Measurements from ENCODE around the gene TCF3.

TCF3 gene

GRCh38 chr19:1612114-1613086, 40.0 kb downstream of the TCF3 start:
- DNase-seq (ENCODE audit: low read depth in 3 of 3, low spot score in 1 of 3): no peak

DNA sequence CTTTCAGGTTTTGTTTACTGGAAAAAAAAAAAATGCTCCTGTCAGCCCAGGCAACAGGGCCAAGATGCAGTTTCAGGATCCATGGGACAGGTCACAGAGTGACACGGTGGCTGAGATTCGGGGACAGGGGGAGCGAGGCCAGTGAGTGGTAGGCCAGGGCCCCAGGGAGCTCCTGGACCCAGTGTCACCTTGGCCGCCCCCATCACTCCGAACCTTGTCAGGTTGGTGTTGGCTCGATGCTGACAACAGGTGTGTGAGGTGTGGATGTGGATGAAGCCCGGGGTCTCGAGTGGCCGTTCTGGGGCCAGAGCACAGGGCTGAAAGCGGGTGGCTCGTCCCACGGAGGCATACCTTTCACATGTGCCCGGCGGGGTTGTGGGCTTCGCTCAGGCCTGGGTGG, 41.1 kb downstream of the TCF3 start:
- DNase-seq (ENCODE audit: low read depth in 3 of 3, low spot score in 1 of 3): no peak

DNA sequence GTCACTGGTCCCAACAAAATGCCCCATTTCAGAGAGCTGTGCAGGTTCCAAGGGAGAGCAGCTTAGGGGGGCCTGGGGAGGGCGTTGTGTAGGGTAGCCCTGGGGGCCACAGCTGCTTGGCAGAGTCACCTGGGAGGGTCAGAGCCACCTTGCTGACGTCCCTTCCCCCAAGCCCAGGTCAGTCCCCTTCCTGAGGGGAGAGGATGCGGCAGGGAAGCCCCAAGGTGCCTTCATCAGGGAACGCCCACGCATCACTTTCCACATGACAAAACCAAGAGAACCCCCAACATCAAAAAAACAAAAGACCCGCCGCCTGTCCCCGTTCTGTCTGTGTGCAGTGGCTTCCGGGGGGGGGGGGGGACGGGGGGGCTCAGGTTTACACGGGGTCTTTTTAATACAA, 41.8 kb downstream of the TCF3 start:
- DNase-seq (ENCODE audit: low read depth in 3 of 3, low spot score in 1 of 3): no peak

DNA sequence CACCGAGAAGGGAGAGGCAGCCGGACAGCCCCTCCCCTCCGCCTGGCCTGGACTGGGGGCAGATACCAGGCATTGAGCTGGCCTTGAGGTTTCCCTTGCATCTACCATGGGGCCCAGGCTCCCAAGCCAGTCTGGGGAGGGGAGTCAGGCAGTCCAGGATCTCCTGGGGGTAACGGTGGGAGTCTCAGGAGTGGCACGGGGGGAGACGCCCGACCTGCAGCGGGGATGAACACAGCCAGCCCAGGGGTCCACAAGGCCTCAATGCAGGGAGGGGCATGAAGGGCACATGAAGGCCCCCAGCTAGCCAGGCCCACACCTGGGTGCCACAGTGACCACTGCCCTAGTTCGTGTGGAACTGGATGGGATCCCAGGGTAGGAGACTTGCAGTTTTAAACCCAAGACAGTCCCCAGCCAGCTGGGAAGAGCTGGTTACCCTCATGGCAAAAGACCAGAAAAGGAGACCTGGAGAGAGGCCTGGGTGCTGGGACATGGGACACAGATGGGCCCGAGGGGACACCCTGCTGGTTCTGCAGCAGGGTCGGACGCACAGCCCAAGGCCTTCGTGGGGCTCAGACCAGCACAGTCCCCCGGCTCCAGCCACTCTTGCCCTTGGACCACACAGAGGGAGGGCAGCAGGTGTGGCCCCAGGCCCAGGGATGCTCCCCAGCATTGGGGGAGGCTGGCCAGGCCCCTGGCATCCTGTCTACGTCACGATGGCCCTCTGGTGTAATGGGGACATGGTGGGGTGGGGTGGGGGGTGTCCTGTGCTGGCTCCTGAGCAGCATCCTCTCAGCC, 42.5 kb downstream of the TCF3 start:
- DNase-seq (ENCODE audit: low read depth in 3 of 3, low spot score in 1 of 3): no peak

GRCh38 chr19:1609103-1609396, 43.4 kb downstream of the TCF3 start:
- DNase-seq (ENCODE audit: low read depth in 3 of 3, low spot score in 1 of 3): no peak

GRCh38 chr19:1608359-1609102, 43.9 kb downstream of the TCF3 start:
- no peak for DNase-seq (ENCODE audit: low read depth in 3 of 3, low spot score in 1 of 3)

- DNase-seq (ENCODE audit: low read depth in 3 of 3, low spot score in 1 of 3): no peak
Observed at GRCh38 chr19:1606138-1606651, 46.2 kb downstream of the TCF3 start.

GRCh38 chr19:1605236-1606137, 46.9 kb downstream of the TCF3 start, which contains the start of gene UQCR11:
Gene UQCR11 (minus strand): TSS chr19:1605462. CDS start chr19:1605409, 53 bp downstream.
- DNase-seq (ENCODE audit: low read depth in 3 of 3, low spot score in 1 of 3): peak; percentile 79 to 88 (median 83)

GRCh38 chr19:1602091-1602707, 50.2 kb downstream of the TCF3 start:
- no peak for DNase-seq (ENCODE audit: low read depth in 3 of 3, low spot score in 1 of 3)

DNA sequence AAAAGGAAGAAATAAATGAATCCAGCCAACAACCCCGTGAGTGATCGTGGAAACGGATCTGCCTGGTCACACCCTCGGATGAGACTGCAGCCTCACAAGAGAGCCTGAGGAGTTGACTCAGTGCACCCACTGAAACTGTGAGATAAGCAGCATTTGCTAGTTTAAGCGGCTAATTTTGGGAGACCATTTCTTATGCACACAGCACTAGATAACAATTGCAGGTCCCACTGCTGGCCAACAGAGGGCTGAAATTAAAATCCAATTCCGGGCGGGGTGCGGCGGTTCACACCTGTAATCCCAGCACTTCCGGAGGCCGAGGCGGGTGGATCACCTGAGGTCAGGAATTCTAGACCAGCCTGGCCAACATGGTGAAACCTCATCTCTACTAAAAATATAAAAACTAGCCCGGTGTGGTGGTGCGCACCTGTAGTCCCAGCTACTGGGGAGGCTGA, 50.8 kb downstream of the TCF3 start:
- DNase-seq (ENCODE audit: low read depth in 3 of 3, low spot score in 1 of 3): no peak

GRCh38 chr19:1599460-1599846, 53.0 kb downstream of the TCF3 start:
- no peak for DNase-seq (ENCODE audit: low read depth in 3 of 3, low spot score in 1 of 3)

DNA sequence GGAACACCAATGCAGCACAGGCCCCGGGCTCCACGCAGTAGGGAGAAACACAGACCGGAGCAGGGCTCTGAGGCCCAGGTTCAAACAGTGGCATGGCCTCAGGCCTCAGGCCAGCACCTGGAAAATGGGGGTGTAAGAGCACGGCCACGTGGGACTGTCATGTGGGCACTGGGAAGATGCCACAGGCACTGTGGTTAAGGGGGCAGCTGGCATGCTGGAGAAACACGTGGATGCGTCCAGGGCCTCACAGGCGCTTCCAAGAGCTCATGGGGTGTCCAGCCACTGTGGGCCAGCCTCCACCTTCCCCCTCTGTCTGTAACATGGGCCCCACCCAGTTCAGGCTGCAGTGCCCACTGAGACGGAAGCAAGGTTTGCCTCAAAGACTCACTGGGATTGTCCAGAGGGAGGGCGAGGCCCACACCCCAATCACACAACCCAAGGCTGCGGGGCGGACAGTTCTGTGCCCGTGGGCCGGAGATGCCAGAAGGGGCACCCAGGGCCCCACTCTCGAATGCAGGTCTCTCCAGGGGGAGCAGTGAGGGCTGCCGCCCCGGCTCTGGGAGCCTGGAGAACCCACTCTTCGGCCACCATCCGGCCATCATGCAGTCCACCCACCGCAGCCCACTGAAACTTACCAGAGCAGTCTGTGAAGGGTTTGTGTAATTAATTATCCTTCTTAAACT, 53.5 kb downstream of the TCF3 start:
- DNase-seq (ENCODE audit: low read depth in 3 of 3, low spot score in 1 of 3): no peak

DNA sequence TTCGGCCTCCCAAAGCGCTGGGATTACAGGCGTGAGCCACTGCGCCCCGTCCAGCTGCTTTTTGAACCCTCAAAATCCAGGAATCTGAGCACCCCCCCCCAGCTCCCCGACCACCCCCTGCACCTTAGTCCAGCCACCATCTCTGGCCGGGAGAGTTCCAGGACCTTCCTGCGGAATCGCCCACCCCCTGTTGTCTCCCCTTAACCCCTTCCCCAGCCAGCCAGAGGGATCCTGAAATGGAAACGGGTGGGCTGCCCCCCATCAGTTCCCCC, 59.0 kb downstream of the TCF3 start:
- DNase-seq (ENCODE audit: low read depth in 3 of 3, low spot score in 1 of 3): no peak

- peak; percentile 68 to 82 (median 79) for DNase-seq (ENCODE audit: low read depth in 3 of 3, low spot score in 1 of 3)
Observed at GRCh38 chr19:1592755-1593500, 59.5 kb downstream of the TCF3 start, which contains the start of gene MBD3. Gene MBD3 (minus strand): TSS chr19:1592865. CDS start chr19:1592631, 234 bp downstream.

- peak; percentile 62 to 75 (median 67) for DNase-seq (ENCODE audit: low read depth in 3 of 3, low spot score in 1 of 3)
Observed at GRCh38 chr19:1592024-1592754, 60.2 kb downstream of the TCF3 start.

- no peak for DNase-seq (ENCODE audit: low read depth in 3 of 3, low spot score in 1 of 3)
Observed at GRCh38 chr19:1591421-1592023, 60.9 kb downstream of the TCF3 start.

DNA sequence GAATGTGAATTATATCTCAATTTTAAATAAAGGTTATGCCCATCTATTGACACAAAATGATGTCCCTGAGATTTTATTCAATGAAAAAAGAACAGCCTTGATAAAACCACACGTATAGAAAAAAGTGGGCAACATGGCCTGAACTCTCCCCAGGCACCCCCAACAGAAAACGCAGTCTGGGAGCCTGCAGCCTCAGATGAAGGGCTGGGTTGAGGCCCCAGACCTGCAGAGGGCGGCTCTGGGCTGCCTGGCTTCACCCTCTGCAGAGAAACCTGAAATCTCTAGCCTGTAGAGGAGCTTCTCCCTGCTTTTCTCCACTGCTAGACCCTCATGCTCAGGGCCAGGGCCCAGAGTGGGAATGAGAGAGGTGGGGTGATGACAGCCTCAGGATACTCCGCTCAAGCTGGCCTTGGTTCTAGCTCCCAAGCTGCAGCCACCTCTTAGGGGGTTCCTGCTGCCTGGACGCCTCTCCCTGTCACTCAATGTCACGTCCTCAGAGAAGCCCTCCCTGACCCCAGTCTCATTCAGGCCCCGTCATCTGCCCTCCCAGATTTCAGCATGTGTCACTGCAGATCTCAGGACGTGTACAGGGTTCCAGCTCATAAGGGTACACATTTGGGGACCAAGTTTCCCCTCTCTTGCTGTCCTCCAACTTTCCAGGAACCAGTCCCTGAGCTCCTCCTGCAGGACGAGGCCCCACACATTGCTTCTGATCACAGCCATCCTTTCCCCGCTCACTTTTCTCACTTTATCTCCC, 61.6 kb downstream of the TCF3 start:
- DNase-seq (ENCODE audit: low read depth in 3 of 3, low spot score in 1 of 3): no peak

Measured in stimulated activated CD4-positive, alpha-beta T cell treated with anti-CD3 and anti-CD28 coated beads, TNF-alpha, amount 100 ng/mL, for 1 hour (primary cell).